Colonic mucosa (tissue), 4 donors: ENCODE results near the gene PKD2L2. TPM values are rescaled to one million over a fixed set of nuclear protein-coding genes. Genes with fewer than 3 reads are reported as not detected.
"Not testable (repeated sequence)": the region's sequence is repeated elsewhere in the genome, so short reads cannot be mapped to it uniquely, and the experiment has no call there.

Experiments used
- DNase-seq: peaks from one replicate; pipeline ENCODE4 v3.0.0-alpha.2; 2020
- H3K27ac ChIP-seq: fragments of 200-600 bp; one replicate; pipeline ENCODE4 v1.8.0; 2021
- H3K27me3 ChIP-seq: fragments of 200-600 bp; one replicate; pipeline ENCODE4 v1.8.0; 2021
- H3K36me3 ChIP-seq: fragments of 200-600 bp; one replicate; pipeline ENCODE4 v1.8.0; 2021
- H3K4me1 ChIP-seq: fragments of 200-600 bp; one replicate; pipeline ENCODE4 v1.8.0; 2021; ENCODE audit warnings: mild to moderate bottlenecking
- H3K4me3 ChIP-seq: fragments of 200-600 bp; one replicate; pipeline ENCODE4 v1.8.0; 2021
- H3K9ac ChIP-seq, 2 donors: one replicate each; pipeline ENCODE4 v1.7.0; 2013; ENCODE audit warnings: control low read depth in 2 of 2, low read depth in 2 of 2, low read length in 2 of 2
- H3K9me3 ChIP-seq: fragments of 200-600 bp; one replicate; pipeline ENCODE4 v1.8.0; 2021
- CTCF ChIP-seq: fragments of 200-600 bp; IDR thresholded peaks from one replicate; pipeline ENCODE4 v1.8.0; 2022; ENCODE audit warnings: antibody characterized with exemption, mild to moderate bottlenecking
- intact Hi-C: fragments of 100-400 bp; cut with DNase I; formaldehyde crosslinking; loops from one replicate; pipeline ENCODE4 v1.14.1; 2022
- total RNA-seq, 2 donors: library from RNA; stranded (reverse); fragmentation: NEBNext Ultra II Directional in 1 of 2; extraction: Animal tissue kit (Norgen Biotek cat#: 25700) in 1 of 2; gene quantifications; one replicate each; pipeline ENCODE4 v1.2.1, GENCODE V29; 2021
- donor health status: healthy.
- donor health status: DM: no; HTN: no; CAD: no.
- donor health status: DM: no; HTN: no; CAD: no.

The PKD2L2 gene
- total RNA-seq, 2 donors from 2014 or later, result not detected

- no peak for TF ChIP-seq CTCF
- Histone ChIP-seq H3K9ac (no peak overlapping the region), H3K4me3 (no peak overlapping the region), H3K27ac (no peak overlapping the region), H3K27me3 (no peaks in the 10 kb centered on the region), H3K36me3 (no peaks in the 10 kb centered on the region), H3K4me1 (no peaks in the 10 kb centered on the region), H3K9me3 (no peaks in the 10 kb centered on the region)
- DNase-seq, result no peak
- intact Hi-C loops, result no loop called here
Observed at GRCh38 chr5:137960819-137961218, 71.6 kb downstream of the PKD2L2 start.

GRCh38 chr5:137970384-137970783 is 81.1 kb downstream of the PKD2L2 start:
- H3K9me3 ChIP-seq, intact Hi-C loops: not testable (repeated sequence)

GRCh38 chr5:137975208-137975607 is 86.0 kb downstream of the PKD2L2 start:
- H3K4me1 ChIP-seq, result no peaks in the 10 kb centered on the region
- intact Hi-C loops, result no loop called here
- no peak overlapping the region for H3K4me3 ChIP-seq
- no peaks in the 10 kb centered on the region for H3K9me3 ChIP-seq
- no peaks in the 10 kb centered on the region for H3K27me3 ChIP-seq
- H3K9ac ChIP-seq, result no peak overlapping the region
- no peak overlapping the region for H3K27ac ChIP-seq
- TF ChIP-seq CTCF, result no peak
- DNase-seq, result no peak
- H3K36me3 ChIP-seq, result no peaks in the 10 kb centered on the region

More at GRCh38 chr5:137970384-137970783, 81.1 kb downstream of the PKD2L2 start:
- H3K4me3 ChIP-seq, H3K27ac ChIP-seq, H3K4me1 ChIP-seq, H3K27me3 ChIP-seq, H3K36me3 ChIP-seq, DNase-seq, H3K9ac ChIP-seq: not testable (repeated sequence)

GRCh38 chr5:137989419-137989818 is 100.2 kb downstream of the PKD2L2 start:
- no peak overlapping the region for H3K27ac ChIP-seq

More at GRCh38 chr5:137989419-137989818, 100.2 kb downstream of the PKD2L2 start:
- H3K9ac ChIP-seq, result no peak overlapping the region
- DNase-seq, result no peak
- H3K36me3 ChIP-seq, result no peaks in the 10 kb centered on the region
- intact Hi-C loops, result no loop called here
- TF ChIP-seq CTCF, result no peak
- H3K4me3 ChIP-seq, result no peak overlapping the region
- no peaks in the 10 kb centered on the region for H3K9me3 ChIP-seq
- H3K4me1 ChIP-seq, result no peaks in the 10 kb centered on the region
- no peaks in the 10 kb centered on the region for H3K27me3 ChIP-seq

Other genes with a start within 250 kb of the PKD2L2 start
- 1 to 10 TPM; 4.4 to 6.3 TPM for gene KLHL3, start 153.4 kb upstream of the PKD2L2 start, total RNA-seq
- gene HNRNPA0, start 135.1 kb upstream of the PKD2L2 start, total RNA-seq, result 10 to 100 TPM; 26.9 to 31.0 TPM
- 1 to 10 TPM in 1 of 2 donors, under 1 TPM in 1; 0.35 to 3.2 TPM for gene MYOT, start 21.6 kb upstream of the PKD2L2 start, total RNA-seq
- 10 to 100 TPM; 15.4 to 17.5 TPM for gene FAM13B, start 143.6 kb downstream of the PKD2L2 start, total RNA-seq
- not detected for gene WNT8A, start 194.6 kb downstream of the PKD2L2 start, total RNA-seq
- gene NME5, start 250.0 kb downstream of the PKD2L2 start, total RNA-seq, result not detected